ENCODE data around the gene SLC7A5. TPM values are rescaled to one million over a fixed set of nuclear protein-coding genes. Genes with fewer than 3 reads are reported as not detected.

SLC7A5 gene
- polyA plus RNA-seq, 1 experiment, result 60.2 TPM

DNA sequence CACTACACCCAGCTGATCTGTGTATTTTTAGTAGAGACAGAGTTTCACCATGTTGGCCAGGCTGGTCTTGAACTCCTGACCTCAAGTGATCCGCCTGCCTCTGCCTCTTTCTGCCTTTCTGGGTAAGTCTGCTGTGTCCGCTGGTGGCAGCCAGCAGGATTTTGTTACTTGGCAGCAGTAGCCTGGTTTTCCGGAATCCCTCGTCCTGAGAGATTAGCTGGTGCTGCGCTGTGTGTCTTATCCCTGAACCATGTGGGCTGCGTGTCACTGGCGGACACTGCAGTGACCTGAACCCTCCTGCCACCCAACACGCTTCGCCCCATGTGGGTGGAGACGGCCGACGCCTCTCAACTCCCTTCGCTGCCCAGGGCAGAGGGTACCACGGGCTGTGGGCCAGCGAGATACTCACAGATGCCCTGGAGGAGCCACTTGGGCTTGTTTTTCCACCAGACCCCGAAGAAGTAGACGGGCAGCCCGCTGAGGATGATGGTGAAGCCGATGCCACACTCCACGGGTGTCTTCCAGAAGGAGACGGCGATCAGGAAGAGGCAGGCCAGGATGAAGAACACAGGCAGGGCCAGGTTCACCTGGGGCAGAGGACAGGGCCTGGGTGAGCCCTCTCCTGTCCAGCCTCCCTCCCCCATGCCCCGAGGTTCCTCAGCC lies 35.2 kb downstream of the SLC7A5 start:
- DNase-seq (ENCODE audit: low read depth), result no peak
- no peak overlapping the region for H3K4me3 ChIP-seq (ENCODE audit: low read depth, low read length)
- TF ChIP-seq, protein P1, sequence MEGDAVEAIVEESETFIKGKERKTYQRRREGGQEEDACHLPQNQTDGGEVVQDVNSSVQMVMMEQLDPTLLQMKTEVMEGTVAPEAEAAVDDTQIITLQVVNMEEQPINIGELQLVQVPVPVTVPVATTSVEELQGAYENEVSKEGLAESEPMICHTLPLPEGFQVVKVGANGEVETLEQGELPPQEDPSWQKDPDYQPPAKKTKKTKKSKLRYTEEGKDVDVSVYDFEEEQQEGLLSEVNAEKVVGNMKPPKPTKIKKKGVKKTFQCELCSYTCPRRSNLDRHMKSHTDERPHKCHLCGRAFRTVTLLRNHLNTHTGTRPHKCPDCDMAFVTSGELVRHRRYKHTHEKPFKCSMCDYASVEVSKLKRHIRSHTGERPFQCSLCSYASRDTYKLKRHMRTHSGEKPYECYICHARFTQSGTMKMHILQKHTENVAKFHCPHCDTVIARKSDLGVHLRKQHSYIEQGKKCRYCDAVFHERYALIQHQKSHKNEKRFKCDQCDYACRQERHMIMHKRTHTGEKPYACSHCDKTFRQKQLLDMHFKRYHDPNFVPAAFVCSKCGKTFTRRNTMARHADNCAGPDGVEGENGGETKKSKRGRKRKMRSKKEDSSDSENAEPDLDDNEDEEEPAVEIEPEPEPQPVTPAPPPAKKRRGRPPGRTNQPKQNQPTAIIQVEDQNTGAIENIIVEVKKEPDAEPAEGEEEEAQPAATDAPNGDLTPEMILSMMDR (IDR thresholded peaks at IDR 0.05; ENCODE audit: insufficient read depth, low read depth, low read length), result no peak
- no peaks in the 10 kb centered on the region for H3K27me3 ChIP-seq (ENCODE audit: control insufficient read depth, insufficient read depth, low read length)
- ChIA-PET POLR2A (no interaction called here), CTCF (interaction anchor here (6.8 kb wide), 1 partner anchor 15 kb away, joined by 51 read pairs; no protein-coding TSS in a partner anchor)
- peaks cover 80% of the 10 kb centered on the region for H3K36me3 ChIP-seq (ENCODE audit: control insufficient read depth, insufficient read depth, low read length)

DNA sequence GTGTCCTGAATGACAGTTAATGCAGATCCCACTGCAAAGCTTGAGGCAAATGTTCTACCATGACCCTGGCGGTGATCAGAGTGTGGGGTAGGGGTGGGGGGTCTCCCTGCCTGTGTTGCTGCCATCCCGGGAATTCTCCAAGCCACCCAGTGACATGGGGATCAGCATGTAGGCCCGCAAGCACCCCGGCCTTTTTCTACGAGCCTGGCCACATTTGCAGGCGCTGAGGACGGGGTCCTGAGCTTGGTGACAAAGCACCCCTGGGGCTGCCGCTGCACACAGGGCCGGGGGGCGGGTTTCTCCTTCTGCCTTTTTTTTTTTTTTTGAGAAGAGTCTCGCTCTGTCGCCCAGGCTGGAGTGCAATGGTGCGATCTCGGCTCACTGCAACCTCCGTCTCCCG lies 35.8 kb downstream of the SLC7A5 start:
- Histone ChIP-seq H3K27me3 (ENCODE audit: control insufficient read depth, insufficient read depth, low read length) (no peaks in the 10 kb centered on the region), H3K4me3 (ENCODE audit: low read depth, low read length) (no peak overlapping the region), H3K36me3 (ENCODE audit: control insufficient read depth, insufficient read depth, low read length) (peaks cover 74% of the 10 kb centered on the region)
- CTCF ChIA-PET, result interaction anchor here (3.2 kb wide), 1 partner anchor 16 kb away, joined by 15 read pairs; no protein-coding TSS in a partner anchor
- TF ChIP-seq, protein P1 (IDR thresholded peaks at IDR 0.05; ENCODE audit: insufficient read depth, low read depth, low read length), result no peak
- POLR2A ChIA-PET, result no interaction called here
- no peak for DNase-seq (ENCODE audit: low read depth)

DNA sequence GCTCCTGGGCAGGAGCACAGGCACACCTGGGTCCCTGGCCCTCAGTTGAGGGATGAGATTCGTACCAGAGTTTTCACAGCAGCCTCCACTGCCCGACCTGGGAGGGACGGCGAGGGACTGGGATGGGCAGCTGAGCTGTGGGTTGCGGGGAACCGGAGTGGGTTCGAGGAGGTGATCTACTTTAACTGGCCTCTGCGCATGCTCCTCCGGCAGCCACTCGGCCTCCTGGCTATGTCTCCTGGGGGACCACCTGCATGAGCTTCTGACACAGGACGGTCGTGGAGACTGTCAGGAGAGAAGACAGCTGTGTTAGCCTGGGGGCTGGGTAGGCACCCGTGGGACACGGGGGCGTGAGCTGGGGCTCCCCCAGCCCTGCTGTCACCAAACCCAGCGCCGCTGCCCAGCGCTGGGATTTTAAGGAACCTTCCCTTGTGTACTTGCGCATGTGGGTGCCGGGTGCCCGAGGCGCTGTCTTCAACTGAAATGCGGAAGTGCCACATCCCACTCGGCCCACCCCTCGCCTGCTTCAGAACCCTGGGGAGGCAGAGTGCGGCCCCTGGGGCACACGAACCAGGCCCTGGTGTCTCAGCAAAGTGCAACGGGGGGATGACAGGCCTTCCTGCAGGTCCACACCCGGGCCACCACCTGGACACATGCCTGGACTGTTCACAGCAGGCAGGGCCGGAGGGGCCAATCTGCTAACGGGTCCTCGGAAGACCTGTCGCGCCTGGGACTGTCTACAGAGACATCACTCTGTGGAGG lies 36.4 kb downstream of the SLC7A5 start:
- CTCF ChIA-PET, result interaction anchor here (1.0 to 3.2 kb wide), 3 partner anchors 17 to 54 kb away, joined by 3 to 15 read pairs (median 3); no protein-coding TSS in a partner anchor
- POLR2A ChIA-PET, result no interaction called here
- TF ChIP-seq, protein P1 (IDR thresholded peaks at IDR 0.05; ENCODE audit: insufficient read depth, low read depth, low read length), result no peak
- H3K36me3 ChIP-seq (ENCODE audit: control insufficient read depth, insufficient read depth, low read length), result peaks cover 70% of the 10 kb centered on the region
- H3K4me3 ChIP-seq (ENCODE audit: low read depth, low read length), result no peak overlapping the region
- no peak for DNase-seq (ENCODE audit: low read depth)
- H3K27me3 ChIP-seq (ENCODE audit: control insufficient read depth, insufficient read depth, low read length), result no peaks in the 10 kb centered on the region

DNA sequence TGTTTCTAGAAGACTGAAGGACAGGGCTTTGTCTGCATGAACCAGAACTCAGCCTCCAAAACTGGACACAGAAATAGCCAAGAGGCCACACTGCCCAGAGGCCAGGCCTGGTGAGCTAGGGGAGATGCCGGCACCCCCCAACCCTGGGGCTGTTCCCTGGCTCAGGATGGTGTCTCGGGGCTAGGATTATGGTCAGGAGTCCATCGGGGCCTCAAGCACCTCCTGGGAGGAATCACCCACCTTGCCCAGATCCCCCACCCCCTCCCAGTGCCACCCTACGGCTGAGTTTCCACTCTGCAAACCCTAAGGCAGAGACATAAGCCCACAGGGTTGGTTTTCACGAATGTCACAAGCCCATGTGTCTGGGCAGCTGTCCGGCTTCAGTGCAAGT lies 37.2 kb downstream of the SLC7A5 start:
- Histone ChIP-seq H3K27me3 (ENCODE audit: control insufficient read depth, insufficient read depth, low read length) (no peaks in the 10 kb centered on the region), H3K4me3 (ENCODE audit: low read depth, low read length) (no peak overlapping the region), H3K36me3 (ENCODE audit: control insufficient read depth, insufficient read depth, low read length) (peaks cover 63% of the 10 kb centered on the region)
- no peak for DNase-seq (ENCODE audit: low read depth)
- POLR2A ChIA-PET, result no interaction called here
- CTCF ChIA-PET, result interaction anchor here (1.0 to 3.2 kb wide), 3 partner anchors 18 to 53 kb away, joined by 3 to 15 read pairs (median 3); no protein-coding TSS in a partner anchor
- TF ChIP-seq, protein P1 (IDR thresholded peaks at IDR 0.05; ENCODE audit: insufficient read depth, low read depth, low read length), result no peak

DNA sequence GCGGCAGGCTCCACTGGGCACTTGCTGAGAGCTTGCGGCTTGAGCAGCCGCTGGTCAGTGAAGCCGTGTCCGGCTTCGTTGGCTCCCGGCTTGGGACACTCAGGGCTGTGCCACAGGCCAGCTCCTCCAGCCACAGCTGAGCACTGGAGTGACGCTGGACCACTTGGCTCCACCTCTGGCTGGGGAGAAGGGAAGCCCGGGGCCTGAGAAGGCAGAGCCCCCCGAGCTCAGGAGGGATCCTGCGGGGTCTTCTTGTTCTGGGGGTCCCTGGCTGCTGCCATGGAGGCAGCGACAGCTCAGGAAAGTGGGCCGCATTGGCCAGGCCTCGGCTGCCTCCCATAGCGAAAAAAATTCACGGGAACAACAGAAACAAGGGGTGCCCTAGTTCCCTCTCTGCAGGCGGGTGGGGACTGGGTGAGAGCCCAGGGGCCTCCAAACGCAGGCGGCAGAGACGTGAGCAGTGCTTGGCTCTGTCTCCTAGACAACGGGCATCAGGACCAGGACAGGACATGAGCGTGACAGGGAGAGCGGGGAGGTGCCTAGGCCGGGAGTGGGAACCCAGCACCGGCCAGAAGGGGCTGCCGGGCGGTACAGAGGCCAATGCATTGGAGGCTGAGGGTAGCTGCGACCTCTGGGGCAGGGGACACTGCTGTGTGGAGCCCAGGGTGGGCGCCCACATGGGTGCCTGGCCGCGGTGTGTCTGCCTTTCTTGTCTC lies 37.7 kb downstream of the SLC7A5 start:
- ChIA-PET POLR2A (no interaction called here), CTCF (interaction anchor here (1.0 to 3.2 kb wide), 2 partner anchors 18 to 52 kb away, joined by 3 to 15 read pairs; no protein-coding TSS in a partner anchor)
- no peak for DNase-seq (ENCODE audit: low read depth)
- TF ChIP-seq, protein P1 (IDR thresholded peaks at IDR 0.05; ENCODE audit: insufficient read depth, low read depth, low read length), result no peak
- peaks cover 58% of the 10 kb centered on the region for H3K36me3 ChIP-seq (ENCODE audit: control insufficient read depth, insufficient read depth, low read length)
- H3K4me3 ChIP-seq (ENCODE audit: low read depth, low read length), result no peak overlapping the region
- H3K27me3 ChIP-seq (ENCODE audit: control insufficient read depth, insufficient read depth, low read length), result no peaks in the 10 kb centered on the region

Data from BJ (cell line).